Trophoblast cell (in vitro differentiated cells and primary cell): ENCODE data around the gene C11orf42.

ENCODE experiments used
- DNase-seq, 2 donors: peaks; one replicate each; pipeline ENCODE4 v3.0.0-alpha.2; 2016
- H2AFZ ChIP-seq: 2 replicates; pipeline ENCODE4 v1.6.1; 2013; ENCODE audit warnings: low read length, moderate library complexity, mild to moderate bottlenecking; ENCODE audit not compliant: insufficient read depth, poor library complexity
- H2AK5ac ChIP-seq: 2 replicates; pipeline ENCODE4 v1.6.1; 2013; ENCODE audit warnings: mild to moderate bottlenecking, low read length
- H2BK120ac ChIP-seq: 2 replicates; pipeline ENCODE4 v1.6.1; 2013; ENCODE audit warnings: low read length, mild to moderate bottlenecking, moderate library complexity; ENCODE audit not compliant: insufficient read depth, poor library complexity
- H2BK12ac ChIP-seq: 2 replicates; pipeline ENCODE4 v1.6.1; 2013; ENCODE audit warnings: mild to moderate bottlenecking, low read length, moderate library complexity
- H2BK5ac ChIP-seq: 2 replicates; pipeline ENCODE4 v1.6.1; 2013; ENCODE audit warnings: low read length, low read depth, moderate library complexity, mild to moderate bottlenecking; ENCODE audit not compliant: poor library complexity
- H3K14ac ChIP-seq: 2 replicates; pipeline ENCODE4 v1.6.1; 2013; ENCODE audit warnings: mild to moderate bottlenecking, low read length
- H3K18ac ChIP-seq: 2 replicates; pipeline ENCODE4 v1.6.1; 2013; ENCODE audit warnings: mild to moderate bottlenecking, low read length
- H3K23ac ChIP-seq: 2 replicates; pipeline ENCODE4 v1.6.1; 2013; ENCODE audit warnings: low read length
- H3K27ac ChIP-seq: 2 replicates; pipeline ENCODE4 v1.5.1; 2013; ENCODE audit warnings: low read depth, mild to moderate bottlenecking, inconsistent platforms, low read length, moderate library complexity
- H3K27me3 ChIP-seq: 2 replicates; pipeline ENCODE4 v1.6.1; 2013; ENCODE audit warnings: inconsistent platforms, mild to moderate bottlenecking, low read length, moderate library complexity; ENCODE audit not compliant: insufficient read depth
- H3K36me3 ChIP-seq, 2 experiments: 1 replicate in 1 of 2; 2 replicates in 1 of 2; pipeline ENCODE4 v1.6.1; 2013; ENCODE audit warnings: low read length in 2 of 2, mild to moderate bottlenecking in 2 of 2, moderate library complexity in 1 of 2; ENCODE audit not compliant: insufficient read depth in 2 of 2, control insufficient read depth in 1 of 2
- H3K4ac ChIP-seq: 2 replicates; pipeline ENCODE4 v1.6.1; 2013; ENCODE audit warnings: low read depth, mild to moderate bottlenecking, low read length, moderate library complexity
- H3K4me1 ChIP-seq, 2 experiments: 1 replicate in 1 of 2; 2 replicates in 1 of 2; pipeline ENCODE4 v1.6.1; 2013; ENCODE audit warnings: low read length in 2 of 2, mild to moderate bottlenecking in 2 of 2, moderate library complexity in 1 of 2; ENCODE audit not compliant: insufficient read depth in 2 of 2, control insufficient read depth in 1 of 2
- H3K4me2 ChIP-seq: 2 replicates; pipeline ENCODE4 v1.6.1; 2013; ENCODE audit warnings: inconsistent platforms, mild to moderate bottlenecking, low read length, moderate library complexity
- H3K4me3 ChIP-seq: 2 replicates; pipeline ENCODE4 v1.5.1; 2013; ENCODE audit warnings: mild to moderate bottlenecking, low read depth, low read length, inconsistent platforms
- H3K79me1 ChIP-seq: one replicate; pipeline ENCODE4 v1.6.1; 2013; ENCODE audit warnings: low read length
- H3K79me2 ChIP-seq: 2 replicates; pipeline ENCODE4 v1.6.1; 2013; ENCODE audit warnings: low read length, mild to moderate bottlenecking; ENCODE audit not compliant: control insufficient read depth, insufficient read depth, poor library complexity
- H3K9ac ChIP-seq: 2 replicates; pipeline ENCODE4 v1.6.1; 2013; ENCODE audit warnings: mild to moderate bottlenecking, low read length
- H3K9me3 ChIP-seq: 2 replicates; pipeline ENCODE4 v1.6.1; 2013; ENCODE audit warnings: low read depth, mild to moderate bottlenecking, control low read depth, inconsistent platforms, low read length; ENCODE audit not compliant: insufficient read depth
- H4K12ac ChIP-seq: 2 replicates; pipeline ENCODE4 v1.6.1; 2013; ENCODE audit warnings: low read depth, mild to moderate bottlenecking, low read length, moderate library complexity
- H4K8ac ChIP-seq: 2 replicates; pipeline ENCODE4 v1.6.1; 2013; ENCODE audit warnings: low read depth, mild to moderate bottlenecking, low read length, moderate library complexity
- H4K91ac ChIP-seq: one replicate; pipeline ENCODE4 v1.6.1; 2013; ENCODE audit warnings: low read depth, mild to moderate bottlenecking, low read length, moderate library complexity
- WGBS: extraction: QIAGEN DNeasy Blood & Tissue Kit; methylation state at CpG from one replicate; pipeline ENCODE4 v1.1.7; 2013; ENCODE audit warnings: missing lambda C conversion rate; ENCODE audit not compliant: insufficient read length, insufficient coverage; ENCODE audit errors: extremely low coverage; 5-methylcytosine and 5-hydroxymethylcytosine counted together

C11orf42 gene

DNA sequence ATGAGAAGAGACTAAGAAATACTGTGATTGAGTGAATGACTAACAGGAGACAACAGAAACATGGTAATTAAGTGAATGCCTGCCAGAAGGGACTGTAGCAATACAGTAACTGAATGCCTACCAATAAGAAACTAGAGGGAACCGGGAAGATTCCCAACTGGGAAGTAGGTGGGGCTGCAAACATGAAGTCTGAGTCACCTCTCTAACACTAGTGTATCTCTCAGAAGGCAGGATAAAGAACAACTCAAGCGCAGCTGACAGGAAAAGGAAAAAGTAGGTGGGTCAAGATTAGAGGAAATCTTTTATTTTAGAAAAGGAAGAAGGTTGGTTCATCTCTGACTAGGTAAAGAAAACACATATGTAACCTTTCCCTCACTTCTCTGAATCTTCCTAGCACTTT lies 14.0 kb downstream of the C11orf42 start:
- Histone ChIP-seq H3K79me2 (no peaks in the 10 kb centered on the region), H4K12ac (no peak overlapping the region), H2BK120ac (no peak overlapping the region), H2BK5ac (no peak overlapping the region), H3K9me3 (no peaks in the 10 kb centered on the region), H2BK12ac (no peak overlapping the region), H3K4me1 (peaks cover 11 to 12% of the 10 kb centered on the region in 2 experiments), H3K27ac (no peak overlapping the region), H3K18ac (no peak overlapping the region), H4K91ac (no peak overlapping the region), H2AK5ac (no peak overlapping the region), H4K8ac (no peak overlapping the region), H2AFZ (no peak overlapping the region), H3K27me3 (no peaks in the 10 kb centered on the region), H3K36me3 (peaks cover 38 to 50% of the 10 kb centered on the region in 2 experiments), H3K4me3 (no peak overlapping the region), H3K23ac (no peak overlapping the region), H3K9ac (no peak overlapping the region), H3K79me1 (peaks cover 4% of the 10 kb centered on the region), H3K4me2 (no peak overlapping the region), H3K14ac (no peak overlapping the region), H3K4ac (no peak overlapping the region)
- DNase-seq = no peak
- WGBS = no CpG with 5 or more reads among the region's 2 CpGs

DNA sequence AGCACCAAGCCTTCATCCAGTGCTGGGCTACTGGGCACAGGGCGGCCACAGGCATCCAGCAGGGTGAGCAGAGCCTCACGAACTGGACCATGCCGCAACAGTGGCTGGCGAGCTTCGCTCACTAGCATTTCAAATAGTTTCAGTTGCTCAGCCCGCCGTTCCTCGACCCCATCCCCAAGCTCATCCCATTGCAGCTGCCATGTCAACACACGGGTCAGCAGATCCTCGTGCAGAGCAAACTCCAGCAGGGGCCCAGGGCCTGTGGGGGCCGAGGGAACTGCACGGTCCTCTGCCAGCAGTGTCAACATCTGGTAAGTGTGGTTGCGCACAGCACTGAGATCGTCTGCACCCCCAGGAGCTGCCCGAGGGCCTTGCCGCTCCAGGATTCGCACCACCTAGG lies 18.5 kb downstream of the C11orf42 start:
- Histone ChIP-seq H2AK5ac (no peak overlapping the region), H3K9me3 (no peaks in the 10 kb centered on the region), H3K79me1 (no peaks in the 10 kb centered on the region), H3K18ac (no peak overlapping the region), H2AFZ (no peak overlapping the region), H3K9ac (no peak overlapping the region), H4K8ac (no peak overlapping the region), H3K27ac (no peak overlapping the region), H3K4me2 (no peak overlapping the region), H3K36me3 (peaks cover 21 to 26% of the 10 kb centered on the region in 2 experiments), H2BK5ac (no peak overlapping the region), H3K4me1 (no peaks in the 10 kb centered on the region), H3K4ac (no peak overlapping the region), H3K79me2 (no peaks in the 10 kb centered on the region), H2BK12ac (no peak overlapping the region), H3K4me3 (no peak overlapping the region), H3K27me3 (no peaks in the 10 kb centered on the region), H3K14ac (no peak overlapping the region), H3K23ac (no peak overlapping the region), H4K12ac (no peak overlapping the region), H4K91ac (no peak overlapping the region), H2BK120ac (no peak overlapping the region)
- WGBS = no CpG with 5 or more reads among the region's 17 CpGs
- no peak for DNase-seq

DNA sequence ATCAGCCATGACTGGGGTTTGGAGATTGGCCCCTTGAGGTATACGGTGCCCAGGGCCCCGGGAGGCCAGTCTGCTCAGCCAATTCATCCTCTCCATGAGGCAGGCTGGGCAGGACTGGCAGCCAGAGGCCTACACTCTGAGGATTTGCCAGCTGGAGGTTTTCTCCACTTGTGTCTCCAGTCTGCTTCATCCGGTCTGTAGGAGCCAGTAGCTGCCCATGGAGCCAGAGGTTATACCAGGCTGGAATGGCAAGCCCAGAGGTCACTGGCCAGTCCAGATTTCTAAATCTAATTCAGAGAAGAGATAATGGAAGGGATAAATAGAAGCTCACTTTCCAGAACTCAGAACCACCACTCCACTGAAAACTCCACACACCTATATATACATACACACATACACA lies 19.1 kb downstream of the C11orf42 start:
- H4K91ac ChIP-seq = no peak overlapping the region
- H3K27ac ChIP-seq = no peak overlapping the region
- no peaks in the 10 kb centered on the region for H3K79me1 ChIP-seq
- H3K4me3 ChIP-seq = no peak overlapping the region
- H3K14ac ChIP-seq = no peak overlapping the region
- H3K9ac ChIP-seq = no peak overlapping the region
- no peak overlapping the region for H3K23ac ChIP-seq
- H2AFZ ChIP-seq = no peak overlapping the region
- DNase-seq = no peak
- H4K12ac ChIP-seq = no peak overlapping the region
- H3K4me1 ChIP-seq = no peaks in the 10 kb centered on the region
- H2BK12ac ChIP-seq = no peak overlapping the region
- no peaks in the 10 kb centered on the region for H3K27me3 ChIP-seq
- H3K36me3 ChIP-seq = peaks cover 20 to 24% of the 10 kb centered on the region in 2 experiments
- H3K18ac ChIP-seq = no peak overlapping the region
- H3K4me2 ChIP-seq = no peak overlapping the region
- H3K9me3 ChIP-seq = no peaks in the 10 kb centered on the region
- no peak overlapping the region for H3K4ac ChIP-seq
- H2AK5ac ChIP-seq = no peak overlapping the region
- no CpG with 5 or more reads among the region's 3 CpGs for WGBS
- no peak overlapping the region for H2BK120ac ChIP-seq
- H2BK5ac ChIP-seq = no peak overlapping the region
- no peak overlapping the region for H4K8ac ChIP-seq
- H3K79me2 ChIP-seq = no peaks in the 10 kb centered on the region

DNA sequence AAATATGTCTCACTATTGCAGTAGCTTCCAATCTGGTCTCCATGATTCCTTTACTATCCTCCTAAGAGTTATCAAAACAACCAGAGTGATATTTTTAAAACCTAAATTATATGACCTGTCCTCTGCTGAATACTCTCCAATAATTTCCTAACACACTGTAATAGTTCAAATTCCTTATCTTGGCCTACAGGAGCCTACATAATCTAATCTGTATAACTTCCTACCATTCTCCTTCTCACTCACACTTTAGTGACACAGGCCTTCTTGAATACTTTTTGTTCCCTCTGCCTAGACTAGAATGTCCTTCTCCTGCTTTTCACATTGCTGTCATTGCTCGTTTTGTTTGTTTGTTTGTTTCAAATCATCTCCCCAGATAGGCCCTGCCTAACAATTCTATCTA lies 19.7 kb downstream of the C11orf42 start:
- no peak overlapping the region for H2AFZ ChIP-seq
- no peak overlapping the region for H2AK5ac ChIP-seq
- peak in 1 of 2 donors; percentile 34 for DNase-seq
- no peak overlapping the region for H2BK120ac ChIP-seq
- no peak overlapping the region for H3K4me2 ChIP-seq
- no peak overlapping the region for H3K27ac ChIP-seq
- H3K9me3 ChIP-seq = no peaks in the 10 kb centered on the region
- no peak overlapping the region for H4K12ac ChIP-seq
- H2BK12ac ChIP-seq = no peak overlapping the region
- H3K9ac ChIP-seq = no peak overlapping the region
- no peak overlapping the region for H3K4ac ChIP-seq
- H4K91ac ChIP-seq = no peak overlapping the region
- H3K27me3 ChIP-seq = no peaks in the 10 kb centered on the region
- WGBS = no CpG with 5 or more reads among the region's 1 CpG
- H3K4me3 ChIP-seq = no peak overlapping the region
- no peak overlapping the region for H3K14ac ChIP-seq
- H3K23ac ChIP-seq = no peak overlapping the region
- no peaks in the 10 kb centered on the region for H3K79me2 ChIP-seq
- no peak overlapping the region for H2BK5ac ChIP-seq
- no peaks in the 10 kb centered on the region for H3K79me1 ChIP-seq
- peaks cover 20 to 24% of the 10 kb centered on the region in 2 experiments for H3K36me3 ChIP-seq
- H3K18ac ChIP-seq = no peak overlapping the region
- peaks cover 2 to 3% of the 10 kb centered on the region in 2 experiments for H3K4me1 ChIP-seq
- no peak overlapping the region for H4K8ac ChIP-seq
